GM18861 (cell line): ENCODE results near the gene DAB2.
"Not testable (repeated sequence)": the region's sequence is repeated elsewhere in the genome, so short reads cannot be mapped to it uniquely, and the experiment has no call there.

Experiments
- ATAC-seq: cut with Tn5 transposase; IDR thresholded peaks from one replicate; pipeline ENCODE4 v1.9.1; 2021; ENCODE audit not compliant: unreplicated experiment

Gene DAB2

DNA sequence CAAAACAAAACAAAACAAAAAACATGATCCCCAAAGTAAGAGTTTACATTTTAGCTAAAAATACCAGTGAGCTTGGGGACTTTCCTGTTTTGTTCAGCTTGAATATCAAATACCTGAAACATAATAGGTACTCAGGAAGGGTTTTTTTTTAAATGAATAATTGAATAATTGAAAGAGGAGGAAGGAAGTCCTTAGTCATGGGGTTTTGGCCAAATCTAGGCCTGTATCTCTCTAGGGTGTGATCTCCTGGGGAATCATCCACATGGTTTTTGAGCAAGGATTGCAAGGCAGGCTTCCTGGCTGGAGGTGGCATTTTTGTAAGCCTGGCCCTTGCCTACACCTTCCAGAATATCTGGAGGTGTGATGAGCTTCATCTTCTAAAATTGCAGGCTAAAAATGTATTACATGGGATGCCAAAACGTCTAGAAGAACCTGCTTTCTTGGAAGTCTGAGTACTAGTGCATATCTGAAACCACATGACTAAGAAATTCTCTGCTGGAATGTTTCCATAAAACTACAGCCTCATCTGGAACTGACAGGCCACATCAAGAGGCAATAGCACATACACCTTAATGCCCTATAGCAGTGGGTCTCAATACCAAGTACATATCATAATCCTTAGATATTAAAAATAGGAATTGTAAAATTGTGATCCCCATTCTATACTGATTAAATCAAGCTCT lies 70.9 kb downstream of the DAB2 start:
- no peak for ATAC-seq

DNA sequence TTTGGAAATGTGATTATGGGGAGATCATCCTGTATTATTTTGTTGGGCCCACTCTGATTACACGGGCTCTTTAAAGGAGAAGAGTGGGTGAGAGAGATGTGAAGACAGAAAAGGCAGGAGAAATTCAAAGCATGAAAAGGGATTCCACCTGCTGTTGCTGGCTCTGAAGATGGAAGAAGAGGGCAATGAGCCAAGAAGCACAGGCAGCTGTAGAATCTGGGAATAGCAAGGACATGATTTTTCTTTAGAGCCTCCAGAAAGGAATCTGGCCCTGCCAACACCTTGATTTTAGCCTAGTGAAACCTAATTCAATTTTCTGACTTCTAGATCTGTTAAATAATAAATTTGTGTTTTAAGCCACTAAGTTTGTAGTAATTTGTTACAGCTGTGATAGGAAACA lies 71.8 kb downstream of the DAB2 start:
- ATAC-seq: no peak

DNA sequence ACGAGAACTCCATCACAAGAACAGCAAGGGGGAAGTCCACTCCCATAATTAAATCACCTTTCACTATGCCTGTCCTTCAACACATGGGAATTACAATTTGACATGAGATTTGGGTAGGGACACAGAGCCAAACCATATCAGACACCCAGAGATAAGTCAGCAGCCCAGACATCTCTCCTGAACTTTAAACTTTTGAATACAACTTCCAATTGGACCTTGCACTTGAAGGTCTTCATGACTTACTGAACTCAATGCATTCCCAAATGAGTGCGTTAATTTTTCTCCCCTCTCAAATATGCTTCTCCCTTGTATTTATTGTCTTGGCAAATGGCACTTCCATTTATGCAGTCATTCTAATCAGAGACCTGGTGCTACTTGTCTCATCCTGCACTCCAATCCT lies 72.6 kb downstream of the DAB2 start:
- ATAC-seq: no peak

DNA sequence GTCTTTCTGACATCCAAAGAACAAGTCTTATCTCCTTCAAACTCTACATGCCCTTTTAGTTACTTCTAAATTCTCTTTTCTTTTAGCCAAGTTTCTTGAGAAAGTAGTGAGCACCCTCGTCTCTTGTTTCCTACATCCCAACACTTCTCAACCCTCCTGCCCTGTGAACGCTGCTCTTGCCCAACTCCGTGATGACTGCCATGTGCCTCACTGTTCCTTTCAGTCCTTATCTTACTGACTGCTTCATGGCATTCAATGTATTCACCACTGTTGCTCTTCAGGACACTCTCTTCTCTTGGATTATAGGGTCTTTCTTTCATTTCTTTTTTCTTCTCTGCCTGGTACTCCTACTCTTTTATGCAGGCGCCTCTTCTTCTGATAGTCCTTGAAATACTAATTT lies 75.3 kb downstream of the DAB2 start:
- ATAC-seq: no peak

DNA sequence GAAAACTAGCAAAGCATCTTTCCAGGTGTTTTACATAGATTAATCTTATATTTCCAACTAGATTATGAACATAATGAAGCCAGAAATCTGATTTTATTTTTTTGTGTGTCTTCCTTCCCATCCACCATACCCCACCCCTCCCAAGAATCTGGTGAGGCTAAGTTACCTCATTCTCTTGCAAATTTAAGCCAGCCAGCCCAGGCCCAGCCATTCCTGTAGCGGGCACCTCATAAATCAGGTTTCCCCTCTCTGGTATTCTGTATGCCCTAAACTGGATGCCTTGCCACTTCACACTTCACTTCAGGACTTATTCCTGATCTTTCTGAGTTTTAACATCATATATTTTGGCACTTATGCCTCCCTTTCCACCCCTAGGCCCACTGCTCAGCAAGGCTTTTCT lies 82.3 kb downstream of the DAB2 start:
- ATAC-seq: no peak

DNA sequence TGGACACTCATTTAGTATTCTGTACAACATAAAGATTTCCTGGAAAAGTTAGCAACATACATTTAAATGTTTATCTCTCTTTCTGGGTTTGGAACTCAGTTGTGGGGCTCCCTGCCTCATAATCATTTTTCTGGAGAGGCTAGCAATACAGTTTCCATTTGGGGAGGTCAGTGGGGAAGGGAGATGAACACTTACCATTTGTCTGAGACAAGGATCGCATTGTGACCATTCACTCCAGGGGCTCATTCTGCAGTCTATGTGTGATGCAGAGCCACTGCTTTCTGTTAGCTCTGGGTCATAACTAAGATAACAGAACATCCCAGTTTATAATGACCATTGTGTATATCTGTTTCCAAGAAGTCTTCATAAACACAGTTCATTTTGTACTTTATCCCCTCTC lies 82.9 kb downstream of the DAB2 start:
- ATAC-seq: no peak

DNA sequence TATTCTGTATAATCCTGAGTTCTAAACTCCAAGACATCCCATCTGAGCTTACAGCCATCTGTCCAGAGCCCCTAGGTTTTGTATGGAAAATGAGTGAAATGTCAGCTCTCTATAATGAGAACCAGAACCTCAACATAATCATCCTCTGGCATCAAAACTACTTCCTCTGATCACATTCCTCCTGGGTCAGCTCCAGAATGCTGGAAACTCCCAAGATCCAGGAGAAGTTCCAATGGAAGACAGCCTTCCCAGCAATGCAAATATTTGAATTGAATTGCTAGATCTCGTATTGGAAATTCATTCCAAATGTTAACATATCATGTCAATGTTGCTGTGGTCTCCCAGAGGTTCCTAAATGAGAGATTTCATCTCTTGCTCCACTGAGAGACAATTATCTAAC lies 84.3 kb downstream of the DAB2 start:
- ATAC-seq: no peak

DNA sequence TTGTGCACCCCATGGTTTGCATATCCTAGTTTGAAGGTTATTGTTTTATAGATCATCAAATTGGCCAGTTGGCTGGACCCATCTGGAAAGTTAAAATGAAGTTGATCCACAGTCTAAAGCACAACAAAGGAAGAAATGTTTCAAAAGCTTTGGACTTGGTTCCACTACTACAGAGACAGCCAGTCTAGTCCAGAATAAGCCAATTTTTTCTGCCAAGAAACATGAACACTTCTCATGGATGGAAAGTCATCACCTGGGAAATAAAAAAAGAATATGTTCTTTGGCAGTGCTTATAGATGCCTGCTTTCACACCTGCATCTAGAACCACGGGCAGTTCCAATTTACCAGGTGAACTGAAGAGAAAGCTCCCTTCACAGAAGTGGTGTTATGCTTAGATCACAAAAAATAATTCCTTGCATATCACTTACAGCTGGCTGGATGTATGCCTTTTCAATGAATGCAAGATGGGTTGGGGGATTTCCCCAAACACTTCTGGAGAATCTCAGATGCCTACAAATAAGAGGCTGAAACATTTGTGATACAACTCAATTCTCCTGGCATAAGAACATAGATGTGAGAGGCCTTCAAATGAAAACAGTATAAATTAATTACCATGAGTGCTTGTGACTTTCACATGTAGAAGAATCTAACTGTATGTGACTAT lies 87.4 kb downstream of the DAB2 start:
- ATAC-seq: no peak

DNA sequence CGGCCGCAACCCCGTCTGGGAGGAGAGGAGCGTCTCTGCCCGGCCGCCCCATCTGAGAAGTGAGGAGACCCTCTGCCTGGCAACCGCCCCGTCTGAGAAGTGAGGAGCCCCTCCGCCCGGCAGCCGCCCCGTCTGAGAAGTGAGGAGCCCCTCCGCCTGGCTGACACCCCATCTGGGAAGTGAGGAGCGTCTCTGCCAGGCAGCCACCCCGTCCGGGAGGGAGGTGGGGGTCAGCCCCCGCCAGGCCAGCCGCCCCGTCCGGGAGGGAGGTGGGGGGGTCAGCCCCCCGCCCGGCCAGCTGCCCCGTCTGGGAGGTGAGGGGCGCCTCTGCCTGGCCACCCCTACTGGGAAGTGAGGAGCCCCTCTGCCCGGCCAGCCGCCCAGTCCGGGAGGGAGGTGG lies 90.5 kb downstream of the DAB2 start:
- not testable (repeated sequence) for ATAC-seq

DNA sequence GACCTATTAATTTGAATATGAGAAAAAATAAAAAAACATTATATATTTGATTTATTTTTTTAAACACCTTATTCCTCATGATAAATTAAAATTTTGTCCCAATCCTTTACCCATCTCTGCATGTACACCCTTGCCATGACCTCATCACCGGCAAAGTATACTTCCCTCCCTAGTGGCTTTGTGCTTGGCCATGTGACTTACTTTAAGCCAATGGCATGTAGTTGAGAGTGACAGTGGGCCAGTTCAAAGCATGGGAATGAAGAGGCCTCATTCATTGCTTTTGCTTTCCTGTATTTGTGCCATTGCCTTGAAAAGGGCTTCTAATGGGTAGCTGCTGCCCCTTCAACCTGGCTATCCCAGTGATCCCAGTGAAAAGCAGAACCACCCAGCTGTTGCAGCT lies 91.7 kb downstream of the DAB2 start:
- no peak for ATAC-seq

DNA sequence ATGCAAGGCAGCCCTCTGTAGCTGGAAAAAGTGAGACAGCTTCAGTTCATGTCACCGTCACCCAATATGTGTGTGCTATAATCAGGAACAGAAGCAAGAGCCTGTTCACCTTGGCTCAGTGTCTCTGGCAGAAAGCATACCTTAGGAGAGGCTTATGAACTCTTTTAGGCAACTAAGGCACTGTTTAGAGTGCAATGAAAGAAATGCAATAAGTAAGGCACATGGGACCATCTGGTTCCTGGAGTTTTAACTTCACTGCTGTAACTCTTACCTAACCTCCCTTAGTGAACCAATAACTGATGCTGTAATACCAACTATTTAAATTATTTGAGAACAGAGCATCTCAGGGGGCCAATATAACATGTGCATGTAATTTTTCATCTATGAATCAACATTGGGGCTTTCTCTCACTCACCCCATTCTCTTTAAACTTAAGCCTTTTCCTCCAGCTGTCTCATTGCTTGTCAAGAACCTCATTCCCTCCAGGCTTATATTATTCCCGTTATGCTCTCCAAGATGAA lies 92.9 kb downstream of the DAB2 start:
- ATAC-seq: no peak

DNA sequence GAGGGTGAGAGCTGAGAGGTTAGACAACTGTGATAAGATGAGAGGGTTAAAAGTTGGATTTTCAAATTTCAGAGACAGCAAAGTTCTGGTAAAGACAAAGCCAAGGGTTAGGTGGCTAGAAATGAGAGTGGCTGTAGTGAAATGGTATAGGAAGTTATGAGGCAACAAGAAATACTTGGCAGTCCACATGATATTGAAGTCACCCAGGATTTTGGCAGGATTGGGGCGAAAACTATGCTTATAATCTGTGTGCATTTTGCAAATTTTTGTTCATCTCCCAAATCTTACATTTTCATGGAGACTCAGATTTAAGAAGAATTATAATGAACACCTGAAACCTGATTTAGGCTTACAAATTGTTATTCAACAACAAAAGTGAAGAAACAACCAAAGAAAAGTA lies 96.0 kb downstream of the DAB2 start:
- ATAC-seq: no peak

DNA sequence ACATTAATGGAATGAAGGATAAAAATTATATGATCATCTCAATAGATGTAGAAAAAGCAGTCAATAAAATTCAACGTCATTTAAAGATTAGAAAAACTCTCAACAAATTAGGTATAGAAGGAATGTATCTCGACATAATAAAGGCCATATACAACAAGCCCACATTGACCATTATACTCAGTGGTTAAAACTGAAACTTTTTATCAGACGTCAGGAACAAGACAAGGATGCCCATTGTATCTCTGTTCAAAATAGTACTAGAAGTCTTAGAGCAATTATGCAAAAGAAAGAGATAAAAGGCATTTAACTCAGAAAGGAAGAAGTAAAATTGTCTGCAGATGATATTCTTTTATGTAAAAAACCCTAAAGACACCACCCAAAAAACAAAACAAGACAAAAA lies 101.2 kb downstream of the DAB2 start:
- no peak for ATAC-seq
